Cardiac muscle cell (in vitro differentiated cells and primary cell): Measurements from ENCODE around the gene ARL11. TPM values are rescaled to one million over a fixed set of nuclear protein-coding genes. Genes with fewer than 3 reads are reported as not detected.

Experiments used
- DNase-seq, 2 donors: peaks; one replicate each; pipeline versions ENCODE4 v3.0.0 to v3.0.0-alpha.2; 2010 to 2017; ENCODE audit warnings: low read depth in 1 of 2, low spot score in 1 of 2
- H3K27ac ChIP-seq: fragments of 200-600 bp; sonication (generic); 2 replicates; pipeline ENCODE4 v1.5.1; 2016
- H3K27me3 ChIP-seq: fragments of 200-600 bp; sonication (generic); 2 replicates; pipeline ENCODE4 v1.6.0; 2016; ENCODE audit warnings: control low read depth
- H3K36me3 ChIP-seq: fragments of 200-600 bp; sonication (generic); 2 replicates; pipeline ENCODE4 v1.5.1; 2016; ENCODE audit warnings: control low read depth
- H3K4me1 ChIP-seq: fragments of 200-600 bp; sonication (generic); 2 replicates; pipeline ENCODE4 v1.8.1; 2017; ENCODE audit warnings: low read depth, mild to moderate bottlenecking, mixed run types
- H3K4me3 ChIP-seq: fragments of 200-600 bp; sonication (generic); 2 replicates; pipeline ENCODE4 v1.5.1; 2016; ENCODE audit warnings: mild to moderate bottlenecking
- H3K9me3 ChIP-seq: fragments of 200-600 bp; sonication (generic); 2 replicates; pipeline ENCODE4 v1.5.1; 2017; ENCODE audit warnings: low read depth, mild to moderate bottlenecking, control low read depth
- CTCF ChIP-seq: IDR thresholded peaks from 2 replicates; pipeline ENCODE4 v1.5.1; 2012; ENCODE audit warnings: low read depth, mild to moderate bottlenecking, low read length
- polyA plus RNA-seq: library from polyadenylated mRNA; unstranded; fragments of >200 nt; fragmentation: Nextera tagmentation; extraction: Ambion mirVana; gene quantifications from 2 replicates; pipeline ENCODE4 v1.2.1, GENCODE V29; 2016
- total RNA-seq: library from RNA; depleted of rRNA; stranded (reverse); fragments of >200 nt; gene quantifications from 2 replicates; pipeline ENCODE4 v1.2.3, GENCODE V29; 2016

The ARL11 gene
- total and polyA plus RNA-seq, 2 experiments from 2014 or later = 0.21 TPM

GRCh38 chr13:49622174-49622946, 5.9 kb upstream of the ARL11 start:
- no peaks in the 10 kb centered on the region for H3K36me3 ChIP-seq
- DNase-seq = peak; percentile 57 to 68

GRCh38 chr13:49624229-49624628, 4.1 kb upstream of the ARL11 start:
- H3K4me3 ChIP-seq = no peak overlapping the region
- TF ChIP-seq CTCF = no peak
- peaks cover 4% of the 10 kb centered on the region for H3K4me1 ChIP-seq
- H3K27ac ChIP-seq = no peak overlapping the region
- H3K36me3 ChIP-seq = no peaks in the 10 kb centered on the region
- H3K9me3 ChIP-seq = no peaks in the 10 kb centered on the region
- no peaks in the 10 kb centered on the region for H3K27me3 ChIP-seq
- no peak for DNase-seq

More at GRCh38 chr13:49622174-49622946, 5.9 kb upstream of the ARL11 start:
- no peaks in the 10 kb centered on the region for H3K27me3 ChIP-seq
- no peaks in the 10 kb centered on the region for H3K9me3 ChIP-seq
- H3K4me1 ChIP-seq = peaks cover 4% of the 10 kb centered on the region
- no peak for TF ChIP-seq CTCF
- H3K4me3 ChIP-seq = no peak overlapping the region
- no peak overlapping the region for H3K27ac ChIP-seq

GRCh38 chr13:49625392-49626079, 2.8 kb upstream of the ARL11 start:
- Histone ChIP-seq H3K4me1 (peaks cover 4% of the 10 kb centered on the region), H3K9me3 (no peaks in the 10 kb centered on the region)

DNA sequence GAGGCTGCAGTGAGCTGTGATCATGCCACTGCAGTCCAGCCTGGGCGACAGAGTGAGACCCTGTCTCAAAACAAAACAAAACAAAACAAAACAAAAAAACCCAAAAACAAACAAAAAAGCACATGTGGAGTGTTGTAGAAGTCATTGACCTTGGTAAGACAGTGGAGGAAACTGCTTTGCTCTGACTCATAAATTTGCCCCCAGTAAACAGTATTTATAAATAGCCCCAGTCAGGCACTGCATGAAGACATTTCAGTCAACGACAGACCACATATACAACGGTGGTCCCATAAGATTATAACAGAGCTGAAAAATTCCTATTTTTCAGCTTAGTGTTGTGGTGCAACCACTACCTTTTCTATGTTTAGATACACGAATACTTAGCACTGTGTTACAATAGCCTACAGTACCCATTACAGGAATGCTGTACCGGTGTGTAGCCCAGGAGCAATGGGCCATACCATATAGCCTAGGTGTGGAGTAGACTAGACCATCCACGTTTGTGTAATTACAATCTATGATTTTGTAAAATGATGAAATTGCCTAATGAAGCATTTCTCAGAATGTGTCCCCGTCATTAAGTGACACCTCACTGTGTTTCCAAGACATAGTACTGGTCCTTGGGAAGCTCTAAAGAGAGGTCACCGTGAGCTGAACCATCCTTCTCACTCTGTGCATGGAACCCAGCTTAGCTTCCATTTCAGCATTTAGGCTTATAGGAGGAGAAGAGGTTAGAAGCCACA, 1.1 kb downstream of the ARL11 start:
- H3K27me3 ChIP-seq = no peaks in the 10 kb centered on the region

More at GRCh38 chr13:49625392-49626079, 2.8 kb upstream of the ARL11 start:
- Histone ChIP-seq H3K4me3 (no peak overlapping the region), H3K27ac (no peak overlapping the region), H3K36me3 (no peaks in the 10 kb centered on the region), H3K27me3 (no peaks in the 10 kb centered on the region)
- peak in 1 of 2 donors; percentile 19 for DNase-seq
- no peak for TF ChIP-seq CTCF

More for the DNA sequence above, 1.1 kb downstream of the ARL11 start:
- Histone ChIP-seq H3K27ac (no peak overlapping the region), H3K4me3 (no peak overlapping the region), H3K4me1 (peaks cover 17% of the 10 kb centered on the region), H3K36me3 (no peaks in the 10 kb centered on the region), H3K9me3 (no peaks in the 10 kb centered on the region)
- no peak for DNase-seq
- TF ChIP-seq CTCF = no peak
